ENCODE measurements around the gene CDK16. TPM values are rescaled to one million over a fixed set of nuclear protein-coding genes. Genes with fewer than 3 reads are reported as not detected.

The CDK16 gene
- total RNA-seq, 4 donors from 2014 or later = 105 to 181 (median 151) TPM

- Histone ChIP-seq H3K4me1 (peaks cover 8 to 30% (median 16%) of the 10 kb centered on the region in 4 donors), H3K27me3 (no peaks in the 10 kb centered on the region), H3K4me3 (peak overlapping the region; percentile 17 to 61 (median 47)), H3K36me3 (no peaks in the 10 kb centered on the region), H3K9me3 (no peaks in the 10 kb centered on the region), H3K27ac (peak overlapping the region; percentile 71 to 78 (median 76))
- 34% methylated on average over 39 of the region's 40 CpGs; no CpG with 5 or more reads in 1 of the 2 donors for WGBS, 2 donors (ENCODE audit: low coverage in 1 of 2)
- TF ChIP-seq CTCF (IDR thresholded peaks at IDR 0.05) (no peak), POLR2A (IDR thresholded peaks at IDR 0.05) (peak; percentile 48), POLR2AphosphoS5 (IDR thresholded peaks at IDR 0.05) (peak; percentile 77 to 86 (median 80)), EP300 (IDR thresholded peaks at IDR 0.05; ENCODE audit: low read depth) (no peak)
- peak; percentile 87 for DNase-seq
- intact Hi-C loops (cut with DNase I; ENCODE audit: low total_unique reads) = no loop called here
- in situ Hi-C loops (cut with MboI; ENCODE audit: low pct_ligation_motif_present in 1 of 4, low pct_unique_long_range_greater_than_20kb in 1 of 4, low sequenced_read_pairs in 3 of 4) = loop anchor here (10.0 to 25.0 kb wide), 4 partner anchors 194 to 334 kb away; no protein-coding TSS in a partner anchor
These were observed 27.8 kb upstream of the CDK16 start for GRCh38 chrX:47190445-47191269.

GRCh38 chrX:47191331-47191730 lies 27.1 kb upstream of the CDK16 start:
- H3K27me3 ChIP-seq = no peaks in the 10 kb centered on the region
- H3K27ac ChIP-seq = peak overlapping the region; percentile 71 to 78 (median 76)
- peak overlapping the region in 3 of 4 donors; percentile 41 to 61 (median 53) for H3K4me3 ChIP-seq
- TF ChIP-seq POLR2A (IDR thresholded peaks at IDR 0.05) (no peak), EP300 (IDR thresholded peaks at IDR 0.05; ENCODE audit: low read depth) (no peak), CTCF (IDR thresholded peaks at IDR 0.05) (no peak), POLR2AphosphoS5 (IDR thresholded peaks at IDR 0.05) (no peak)
- no peaks in the 10 kb centered on the region for H3K9me3 ChIP-seq
- no peaks in the 10 kb centered on the region for H3K36me3 ChIP-seq
- WGBS, 2 donors (ENCODE audit: low coverage in 1 of 2) = 40% methylated on average over 26 of the region's 26 CpGs; no CpG with 5 or more reads in 1 of the 2 donors
- in situ Hi-C loops (cut with MboI; ENCODE audit: low pct_ligation_motif_present in 1 of 4, low pct_unique_long_range_greater_than_20kb in 1 of 4, low sequenced_read_pairs in 3 of 4) (loop anchor here (10.0 to 25.0 kb wide), 4 partner anchors 193 to 333 kb away; no protein-coding TSS in a partner anchor), intact Hi-C loops (cut with DNase I; ENCODE audit: low total_unique reads) (no loop called here)
- H3K4me1 ChIP-seq = peaks cover 15 to 37% (median 23%) of the 10 kb centered on the region in 4 donors
- DNase-seq = peak; percentile 51

GRCh38 chrX:47191806-47192401 lies 26.6 kb upstream of the CDK16 start:
- no peak for DNase-seq
- WGBS, 2 donors (ENCODE audit: low coverage in 1 of 2) = 27 to 65% methylated on average over 3 to 16 of the region's 16 CpGs
- no peaks in the 10 kb centered on the region for H3K36me3 ChIP-seq
- TF ChIP-seq EP300 (IDR thresholded peaks at IDR 0.05; ENCODE audit: low read depth) (no peak), CTCF (IDR thresholded peaks at IDR 0.05) (no peak), POLR2AphosphoS5 (IDR thresholded peaks at IDR 0.05) (no peak), POLR2A (IDR thresholded peaks at IDR 0.05) (no peak)
- H3K27ac ChIP-seq = peak overlapping the region in 2 of 4 donors; percentile 76 to 78
- peaks cover 20 to 43% (median 28%) of the 10 kb centered on the region in 4 donors for H3K4me1 ChIP-seq
- intact Hi-C loops (cut with DNase I; ENCODE audit: low total_unique reads) (loop anchor here (2.0 kb wide), 1 partner anchor 193 kb away; no protein-coding TSS in a partner anchor), in situ Hi-C loops (cut with MboI; ENCODE audit: low pct_ligation_motif_present in 1 of 4, low pct_unique_long_range_greater_than_20kb in 1 of 4, low sequenced_read_pairs in 3 of 4) (loop anchor here (10.0 to 25.0 kb wide), 4 partner anchors 193 to 333 kb away; no protein-coding TSS in a partner anchor)
- H3K27me3 ChIP-seq = no peaks in the 10 kb centered on the region
- H3K4me3 ChIP-seq = peak overlapping the region in 2 of 4 donors; percentile 41 to 61
- H3K9me3 ChIP-seq = no peaks in the 10 kb centered on the region

Data from transverse colon (tissue), 4 donors.